HEK293 (cell line): Measurements from ENCODE around the gene TUBB3.

Source experiments
- CTCF ChIA-PET: fragments of 350-600 bp; formaldehyde crosslinking; extraction: SDS; loops from one replicate; lab custom pipeline; 2021; ENCODE audit warnings: antibody characterized with exemption; lab: Yijun Ruan, JAX
- POLR2A ChIA-PET: fragments of 300-600 bp; formaldehyde crosslinking; extraction: SDS; loops from one replicate; lab custom pipeline; 2020; ENCODE audit warnings: antibody characterized with exemption, inconsistent platforms; lab: Yijun Ruan, JAX
- H3K27ac ChIP-seq: fragments of 200-500 bp; sonication (Bioruptor generic); 2 replicates; pipeline ENCODE4 v1.5.1; 2014; ENCODE audit warnings: low read depth, low read length, control low read depth, inconsistent platforms; ENCODE audit errors: extremely low read depth
- H3K36me3 ChIP-seq, 2 experiments: fragments of 200-500 bp in 1 of 2; sonication (Bioruptor generic) in 1 of 2; 1 replicate in 1 of 2; 2 replicates in 1 of 2; pipeline ENCODE4 v1.5.1; 2014 to 2017; ENCODE audit warnings: inconsistent platforms in 2 of 2, low read length in 2 of 2; ENCODE audit not compliant: control insufficient read depth in 2 of 2, insufficient read depth in 1 of 2
- H3K4me1 ChIP-seq: fragments of 200-500 bp; sonication (Bioruptor generic); 2 replicates; pipeline ENCODE4 v1.5.1; 2014; ENCODE audit warnings: mild to moderate bottlenecking, low read length, inconsistent platforms; ENCODE audit not compliant: control insufficient read depth, insufficient read depth
- H3K4me3 ChIP-seq: 2 replicates; pipeline ENCODE4 v1.5.1; 2011; ENCODE audit warnings: low read depth, mild to moderate bottlenecking, control low read depth, low read length, moderate library complexity
- H3K9me3 ChIP-seq: fragments of 200-500 bp; sonication (Bioruptor generic); 2 replicates; pipeline ENCODE4 v1.5.1; 2014; ENCODE audit warnings: low read depth, low read length, inconsistent platforms; ENCODE audit not compliant: control insufficient read depth, insufficient read depth
- BCL11A ChIP-seq: fragments of 450-650 bp; formaldehyde crosslinking; IDR thresholded peaks from 2 replicates; pipeline ENCODE4 v1.5.1; 2016; ENCODE audit warnings: low read depth, missing biosample characterization, missing genetic modification characterization
- FEZF1 ChIP-seq: fragments of 450-650 bp; formaldehyde crosslinking; IDR thresholded peaks from 2 replicates; pipeline ENCODE4 v1.5.1; 2016; ENCODE audit warnings: missing biosample characterization, missing genetic modification characterization
- HOXC10 ChIP-seq: sonication (generic); formaldehyde crosslinking; IDR thresholded peaks from 2 replicates; pipeline ENCODE4 v1.8.1; 2023; ENCODE audit warnings: mild to moderate bottlenecking, missing genetic modification reagents
- IKZF3 ChIP-seq: fragments of 450-650 bp; IDR thresholded peaks from 2 replicates; pipeline ENCODE4 v1.5.0; 2018; ENCODE audit warnings: missing biosample characterization, mild to moderate bottlenecking, missing genetic modification characterization, moderate library complexity
- MYNN ChIP-seq: fragments of 450-650 bp; formaldehyde crosslinking; IDR thresholded peaks from 2 replicates; pipeline ENCODE4 v1.5.1; 2016; ENCODE audit warnings: missing biosample characterization, missing genetic modification characterization, borderline replicate concordance
- MZF1 ChIP-seq: fragments of 450-650 bp; formaldehyde crosslinking; IDR thresholded peaks from 2 replicates; pipeline ENCODE4 v1.5.1; 2017; ENCODE audit warnings: missing biosample characterization, missing genetic modification characterization, borderline replicate concordance
- OSR2 ChIP-seq: fragments of 450-650 bp; formaldehyde crosslinking; IDR thresholded peaks from 2 replicates; pipeline ENCODE4 v1.5.1; 2016; ENCODE audit warnings: missing biosample characterization, missing genetic modification characterization
- REPIN1 ChIP-seq: fragments of 450-650 bp; formaldehyde crosslinking; IDR thresholded peaks from 2 replicates; pipeline ENCODE4 v1.5.1; 2017; ENCODE audit warnings: missing biosample characterization, missing genetic modification characterization, low read depth
- SP3 ChIP-seq: fragments of 450-650 bp; formaldehyde crosslinking; IDR thresholded peaks from 2 replicates; pipeline ENCODE4 v1.5.1; 2016; ENCODE audit warnings: missing biosample characterization, missing genetic modification characterization
- SP7 ChIP-seq: fragments of 450-650 bp; formaldehyde crosslinking; IDR thresholded peaks from 2 replicates; pipeline ENCODE4 v1.5.1; 2016; ENCODE audit warnings: missing biosample characterization, missing genetic modification characterization
- ZBTB8A ChIP-seq: fragments of 450-650 bp; formaldehyde crosslinking; IDR thresholded peaks from 2 replicates; pipeline ENCODE4 v1.5.1; 2016; ENCODE audit warnings: missing biosample characterization, missing genetic modification characterization
- ZFHX2 ChIP-seq: fragments of 450-650 bp; formaldehyde crosslinking; conservative IDR thresholded peaks from 2 replicates; pipeline ENCODE4 v1.5.1; 2016; ENCODE audit warnings: missing biosample characterization, missing genetic modification characterization
- ZFP69B ChIP-seq: fragments of 450-650 bp; formaldehyde crosslinking; IDR thresholded peaks from 2 replicates; pipeline ENCODE4 v1.5.1; 2016; ENCODE audit warnings: missing biosample characterization, missing genetic modification characterization
- ZNF350 ChIP-seq: fragments of 450-650 bp; formaldehyde crosslinking; IDR thresholded peaks from 2 replicates; pipeline ENCODE4 v1.5.0; 2017; ENCODE audit warnings: missing biosample characterization, mild to moderate bottlenecking, missing genetic modification characterization
- ZNF654 ChIP-seq: fragments of 450-650 bp; formaldehyde crosslinking; IDR thresholded peaks from 2 replicates; pipeline ENCODE4 v1.5.1; 2016; ENCODE audit warnings: low read depth, missing biosample characterization, missing genetic modification characterization
- ZNF664 ChIP-seq: fragments of 450-650 bp; formaldehyde crosslinking; IDR thresholded peaks from 2 replicates; pipeline ENCODE4 v1.5.1; 2016; ENCODE audit warnings: missing biosample characterization, missing genetic modification characterization
- ZNF670 ChIP-seq: fragments of 450-650 bp; formaldehyde crosslinking; IDR thresholded peaks from 2 replicates; pipeline ENCODE4 v1.5.1; 2016; ENCODE audit warnings: missing biosample characterization, missing genetic modification characterization, low read depth
- ZNF768 ChIP-seq: fragments of 450-650 bp; formaldehyde crosslinking; IDR thresholded peaks from 2 replicates; pipeline ENCODE4 v1.5.1; 2018; ENCODE audit warnings: missing biosample characterization, mild to moderate bottlenecking, missing genetic modification characterization
- ZNF777 ChIP-seq: fragments of 450-650 bp; formaldehyde crosslinking; IDR thresholded peaks from 2 replicates; pipeline ENCODE4 v1.5.1; 2017; ENCODE audit warnings: missing biosample characterization, missing genetic modification characterization, borderline replicate concordance
- ZSCAN4 ChIP-seq: fragments of 450-650 bp; formaldehyde crosslinking; IDR thresholded peaks from 2 replicates; pipeline ENCODE4 v1.5.1; 2017; ENCODE audit warnings: missing biosample characterization, missing genetic modification characterization
- TF ChIP-seq, protein P1 (sequence below): fragments of 450-650 bp; formaldehyde crosslinking; IDR thresholded peaks from 2 replicates; pipeline ENCODE4 v1.5.1; 2017; ENCODE audit warnings: missing biosample characterization, missing genetic modification characterization

The TUBB3 gene

DNA sequence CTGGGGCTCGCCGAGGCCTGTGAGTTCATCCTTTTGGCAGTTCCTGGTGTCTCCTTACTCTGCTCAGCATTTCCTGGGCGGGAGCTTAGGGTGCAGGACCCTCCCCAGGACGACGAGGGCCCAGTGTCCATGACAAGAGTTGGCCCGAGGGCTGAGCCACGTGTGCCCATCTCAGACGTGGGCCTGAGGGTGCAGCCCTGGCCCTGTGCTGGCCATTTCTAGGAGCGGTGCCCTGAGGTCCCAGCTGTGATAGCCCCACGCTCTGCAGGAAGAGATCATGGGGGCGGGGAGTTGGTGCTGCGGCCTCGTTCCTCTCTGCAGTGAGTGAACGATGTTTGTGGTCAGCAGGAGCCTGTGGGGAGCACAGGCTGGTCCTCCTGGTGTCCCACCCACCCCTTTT lies 10.5 kb upstream of the TUBB3 start:
- Histone ChIP-seq H3K9me3 (no peaks in the 10 kb centered on the region), H3K36me3 (peaks cover 8 to 30% of the 10 kb centered on the region in 2 experiments; a peak in 2 of 3 replicates), H3K4me1 (peaks cover 4% of the 10 kb centered on the region), H3K27ac (no peak overlapping the region), H3K4me3 (no peak overlapping the region)
- TF ChIP-seq MYNN (tag by site-specific recombination) (no peak), OSR2 (tag by site-specific recombination) (no peak), BCL11A (tag by site-specific recombination) (no peak), ZNF664 (tag by site-specific recombination) (no peak), ZNF777 (tag by site-specific recombination) (no peak), SP7 (tag by site-specific recombination) (no peak), FEZF1 (tag by site-specific recombination) (no peak), HOXC10 (CRISPR knock-in tag) (no peak), REPIN1 (tag by site-specific recombination) (no peak), ZNF654 (tag by site-specific recombination) (no peak), ZFP69B (tag by site-specific recombination) (no peak), MZF1 (tag by site-specific recombination) (no peak), IKZF3 (tag by site-specific recombination) (no peak), SP3 (no peak), ZNF350 (no peak), ZNF670 (tag by site-specific recombination) (no peak)
- TF ChIP-seq, protein P1, sequence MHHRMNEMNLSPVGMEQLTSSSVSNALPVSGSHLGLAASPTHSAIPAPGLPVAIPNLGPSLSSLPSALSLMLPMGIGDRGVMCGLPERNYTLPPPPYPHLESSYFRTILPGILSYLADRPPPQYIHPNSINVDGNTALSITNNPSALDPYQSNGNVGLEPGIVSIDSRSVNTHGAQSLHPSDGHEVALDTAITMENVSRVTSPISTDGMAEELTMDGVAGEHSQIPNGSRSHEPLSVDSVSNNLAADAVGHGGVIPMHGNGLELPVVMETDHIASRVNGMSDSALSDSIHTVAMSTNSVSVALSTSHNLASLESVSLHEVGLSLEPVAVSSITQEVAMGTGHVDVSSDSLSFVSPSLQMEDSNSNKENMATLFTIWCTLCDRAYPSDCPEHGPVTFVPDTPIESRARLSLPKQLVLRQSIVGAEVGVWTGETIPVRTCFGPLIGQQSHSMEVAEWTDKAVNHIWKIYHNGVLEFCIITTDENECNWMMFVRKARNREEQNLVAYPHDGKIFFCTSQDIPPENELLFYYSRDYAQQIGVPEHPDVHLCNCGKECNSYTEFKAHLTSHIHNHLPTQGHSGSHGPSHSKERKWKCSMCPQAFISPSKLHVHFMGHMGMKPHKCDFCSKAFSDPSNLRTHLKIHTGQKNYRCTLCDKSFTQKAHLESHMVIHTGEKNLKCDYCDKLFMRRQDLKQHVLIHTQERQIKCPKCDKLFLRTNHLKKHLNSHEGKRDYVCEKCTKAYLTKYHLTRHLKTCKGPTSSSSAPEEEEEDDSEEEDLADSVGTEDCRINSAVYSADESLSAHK: no peak
- ChIA-PET POLR2A (interaction anchor here (0.6 kb wide), 1 partner anchor 39 kb away, joined by 4 read pairs; the partner anchor contains the start of gene TCF25), CTCF (interaction anchor here (0.6 kb wide), 1 partner anchor 577 kb away, joined by 3 read pairs; no protein-coding TSS in a partner anchor)

DNA sequence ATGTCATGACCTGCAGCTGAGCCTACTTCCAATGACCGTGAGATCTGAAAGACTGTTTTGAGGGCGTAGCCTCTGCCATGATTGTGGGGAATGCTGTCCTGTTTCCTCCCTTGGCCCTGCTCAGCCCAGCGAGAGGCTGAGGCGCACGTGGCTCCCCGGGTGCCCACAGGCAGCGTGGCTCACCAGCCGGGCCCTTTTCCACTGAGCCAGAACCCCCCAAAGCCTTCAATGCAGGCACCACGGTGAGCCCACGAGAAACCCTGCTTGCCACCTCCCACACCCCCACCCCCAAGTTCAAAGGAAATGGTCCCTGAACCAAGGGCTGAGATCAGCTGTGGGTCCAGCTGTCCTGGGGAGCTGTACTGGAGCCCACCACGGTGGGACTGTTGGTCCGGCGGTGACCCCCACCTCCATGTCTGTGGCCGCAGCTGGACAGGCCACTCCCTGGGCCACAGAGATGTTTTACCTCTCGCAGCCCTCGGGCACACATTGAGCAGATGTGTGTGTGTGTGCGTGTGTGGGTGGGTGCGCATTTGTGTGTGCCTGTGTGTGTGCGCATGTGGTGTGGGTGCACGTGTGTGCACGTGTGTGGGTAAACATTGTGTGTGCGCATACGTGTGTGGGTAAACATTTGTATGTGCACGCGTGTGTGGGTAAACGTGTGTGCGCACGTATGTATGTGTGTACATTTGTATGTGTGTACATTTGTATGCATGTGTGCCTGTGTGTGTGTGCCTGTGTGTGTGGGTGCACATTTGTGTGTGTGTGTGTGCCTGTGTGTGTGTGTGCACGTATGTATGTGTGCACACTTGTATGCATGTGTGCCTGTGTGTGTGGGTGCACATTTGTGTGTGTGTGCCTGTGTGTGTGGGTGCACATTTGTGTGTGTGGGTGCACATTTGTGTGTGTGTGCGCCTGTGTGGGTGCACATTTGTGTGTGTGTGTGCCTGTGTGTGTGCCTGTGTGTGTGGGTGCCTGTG lies 9.4 kb upstream of the TUBB3 start:
- H3K4me3 ChIP-seq: no peak overlapping the region
- TF ChIP-seq ZBTB8A (tag by site-specific recombination): 0 out of 2 replicates have a peak, but pooled peaks have one; percentile 18
- TF ChIP-seq ZSCAN4 (tag by site-specific recombination): peak; percentile 95
- peak; percentile 55 for TF ChIP-seq ZFHX2 (tag by site-specific recombination)
- TF ChIP-seq ZNF768: no peak
- H3K27ac ChIP-seq: no peak overlapping the region
- H3K36me3 ChIP-seq: peaks cover 4 to 23% of the 10 kb centered on the region in 2 experiments; a peak in 2 of 3 replicates
- ChIA-PET CTCF (interaction anchor here (0.6 kb wide), 1 partner anchor 57 kb away, joined by 3 read pairs; no protein-coding TSS in a partner anchor), POLR2A (no interaction called here)
- no peaks in the 10 kb centered on the region for H3K9me3 ChIP-seq
- H3K4me1 ChIP-seq: peaks cover 12% of the 10 kb centered on the region
